Measurements from ENCODE around the gene ZFPL1.

ZFPL1 gene

DNA sequence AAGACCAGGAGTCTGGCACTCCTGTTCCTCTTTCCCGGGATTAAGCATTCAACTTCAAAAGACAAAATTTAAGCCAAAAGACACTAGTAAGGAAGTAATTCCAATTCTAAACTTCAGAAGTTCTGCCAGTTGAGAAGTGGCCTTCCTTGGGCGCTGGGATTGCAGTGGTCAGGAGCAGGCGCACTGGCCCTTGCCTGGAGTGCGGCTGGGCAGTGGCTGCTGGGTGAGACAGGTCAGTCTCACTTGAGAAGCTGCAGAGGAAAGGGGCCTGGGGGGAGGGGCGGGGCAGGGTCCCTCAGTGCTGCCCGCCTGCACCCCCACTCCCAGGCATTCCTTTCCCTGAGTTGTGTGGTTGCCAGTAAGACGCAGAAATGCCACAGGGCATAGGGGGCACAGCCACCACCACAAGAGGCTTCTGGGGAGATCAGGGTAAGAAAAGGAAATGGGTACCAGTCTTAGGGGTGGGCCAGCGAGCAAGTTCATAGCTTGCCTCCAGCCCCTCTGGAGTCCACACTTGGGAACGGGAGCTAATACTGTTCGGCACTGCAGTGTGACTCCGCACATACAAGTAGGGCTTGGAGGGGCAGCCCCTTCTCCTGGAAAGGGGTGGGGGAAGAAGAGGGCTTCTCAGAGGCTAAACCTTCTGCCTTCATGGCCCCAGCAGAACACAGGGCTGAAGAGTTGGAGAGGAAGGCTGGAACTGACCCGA lies 43.6 kb downstream of the ZFPL1 start:
- no peak for DNase-seq

GRCh38 chr11:65128182-65129145 lies 44.4 kb downstream of the ZFPL1 start:
- DNase-seq = no peak

- DNase-seq = no peak
Observed at GRCh38 chr11:65129649-65130441, 45.8 kb downstream of the ZFPL1 start.

- no peak for DNase-seq
Observed at GRCh38 chr11:65130631-65131416, 46.8 kb downstream of the ZFPL1 start.

DNA sequence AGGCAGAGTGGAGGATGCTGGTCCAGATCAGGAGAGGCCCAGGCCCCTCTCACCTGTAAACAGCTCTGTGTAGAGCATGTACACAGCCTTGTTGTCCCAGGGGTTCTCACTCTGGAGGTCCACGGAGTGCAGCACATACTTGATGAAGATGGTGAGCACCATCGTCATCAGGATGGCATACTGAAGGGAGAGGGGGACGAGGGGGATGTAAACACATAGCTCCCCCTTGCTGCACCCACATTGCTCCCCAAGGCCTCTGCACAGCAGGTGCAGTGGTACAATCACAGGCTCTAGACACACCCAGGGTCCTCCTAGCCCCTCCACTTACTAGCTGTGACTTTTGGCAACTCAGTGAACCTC lies 47.4 kb downstream of the ZFPL1 start:
- DNase-seq = no peak

DNA sequence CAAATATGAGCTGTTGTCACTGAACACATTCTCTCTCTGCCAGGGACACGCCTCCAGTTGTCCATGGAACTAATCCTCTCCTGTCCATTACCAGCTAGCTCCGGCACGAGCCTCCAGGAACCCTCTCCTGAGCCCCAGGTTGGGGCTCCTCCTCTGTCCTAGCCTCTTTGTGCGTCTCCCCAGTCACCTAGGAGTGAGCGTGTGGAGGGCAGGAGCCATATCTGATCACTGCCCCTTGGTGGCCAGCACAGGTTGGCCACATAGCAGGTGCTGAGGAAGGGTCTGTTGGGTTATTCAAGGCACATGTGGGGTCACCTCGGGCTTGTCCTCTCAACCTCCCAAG lies 47.8 kb downstream of the ZFPL1 start:
- no peak for DNase-seq

DNA sequence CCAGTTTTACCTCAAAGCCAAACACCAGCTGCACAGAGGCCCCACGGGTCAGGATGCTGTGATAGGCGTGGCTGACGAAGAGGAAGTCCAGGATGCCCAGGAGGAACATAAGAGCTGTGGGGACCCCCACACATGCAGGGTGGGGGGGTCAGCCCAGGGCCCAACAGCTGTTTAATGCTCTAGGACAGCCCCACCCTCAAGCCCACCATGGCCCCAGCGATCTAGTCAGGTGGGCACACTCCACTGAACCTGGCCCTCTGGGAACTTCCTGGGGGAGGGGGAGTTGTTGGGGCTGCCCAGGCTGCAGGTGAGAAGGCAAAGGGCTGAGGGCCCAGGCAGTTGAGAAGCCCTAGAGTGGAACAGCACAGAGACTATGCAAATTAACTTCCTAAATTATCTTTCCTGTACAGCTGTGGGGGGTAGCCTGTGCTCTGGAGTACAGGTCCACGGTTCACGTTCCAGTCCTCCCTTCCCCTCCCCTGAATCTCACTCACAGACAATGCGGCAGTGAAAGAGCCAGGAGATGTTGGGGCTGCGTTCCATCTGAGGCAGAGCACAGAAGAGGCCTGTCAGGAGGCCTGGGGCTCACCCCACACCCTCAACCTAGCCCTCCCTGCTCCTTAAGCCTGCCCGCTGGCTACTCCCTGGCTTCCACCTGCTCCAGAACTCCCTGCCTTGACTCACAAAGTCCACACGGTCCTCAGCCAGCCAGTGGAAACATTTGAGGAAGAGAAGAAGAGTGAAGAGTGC lies 48.4 kb downstream of the ZFPL1 start:
- DNase-seq = no peak

DNA sequence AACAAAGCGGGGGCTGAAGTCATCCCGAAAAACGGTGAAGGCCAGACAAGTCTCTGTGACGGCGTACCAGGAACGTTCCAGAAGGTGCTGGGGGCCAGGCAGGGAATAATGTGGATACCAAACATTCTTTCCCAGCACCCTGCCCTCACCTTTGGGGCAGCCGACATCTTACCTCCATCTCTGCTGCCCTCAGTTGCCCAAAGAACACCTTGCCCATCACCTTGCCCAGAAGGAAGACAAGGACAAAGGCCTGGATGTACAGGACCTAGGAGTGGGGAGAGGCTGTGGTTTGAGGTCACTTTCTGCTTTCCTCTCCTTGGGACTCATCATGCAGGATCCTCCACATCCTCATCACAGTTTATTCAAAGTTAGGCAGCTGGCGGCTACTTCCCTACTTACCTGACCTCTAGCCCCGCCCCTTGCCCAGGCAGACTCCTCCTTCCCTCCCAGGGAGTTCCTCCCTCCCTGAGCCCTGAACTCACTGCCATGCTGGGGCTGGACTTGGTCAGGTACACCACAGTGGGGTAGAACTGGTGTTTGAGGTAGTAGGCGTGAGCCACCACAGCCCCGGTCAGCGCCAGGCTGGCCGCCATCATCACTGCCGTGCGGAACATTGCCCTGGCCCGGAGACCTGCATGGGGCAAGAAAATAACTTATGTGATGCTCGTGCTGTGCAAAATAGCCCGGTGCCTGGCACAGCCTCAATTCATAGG lies 49.1 kb downstream of the ZFPL1 start:
- no peak for DNase-seq

GRCh38 chr11:65133724-65134123 lies 49.7 kb downstream of the ZFPL1 start:
- peak in 1 of 58 donors; percentile 17 for DNase-seq

- DNase-seq = peak; percentile 71 to 95 (median 87)
Observed at GRCh38 chr11:65134240-65134951, 50.4 kb downstream of the ZFPL1 start, which contains the start of gene SYVN1. Gene SYVN1 (minus strand): TSS chr11:65134519. CDS start chr11:65133601, 918 bp downstream.

- peak in 57 of 58 donors; percentile 54 to 93 (median 84) for DNase-seq
Observed at GRCh38 chr11:65134952-65135632, 51.1 kb downstream of the ZFPL1 start.

DNA sequence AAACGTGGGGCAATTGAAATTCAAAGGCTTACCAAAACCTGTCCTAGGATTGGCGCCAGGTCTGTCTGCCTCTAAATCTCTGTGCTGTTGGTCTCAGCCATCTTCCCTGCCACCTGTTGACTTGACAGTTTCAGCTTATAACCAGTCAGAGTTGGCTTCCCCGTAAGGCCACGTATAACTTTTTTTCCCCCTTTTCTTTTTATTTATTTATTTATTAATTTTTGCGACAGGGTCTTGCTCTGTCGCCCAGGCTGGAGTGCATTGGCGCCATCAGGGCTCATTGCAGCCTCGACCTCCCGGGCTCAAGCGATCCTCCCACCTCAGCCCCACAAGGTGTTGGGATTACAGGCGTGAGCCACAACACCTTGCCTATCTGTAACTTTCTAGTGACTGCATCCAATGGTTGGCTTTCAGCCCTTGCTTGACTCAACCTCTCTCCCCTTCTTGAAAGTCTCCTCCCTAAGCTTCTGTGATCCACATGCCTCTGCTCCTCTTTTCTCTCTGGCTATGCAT lies 51.7 kb downstream of the ZFPL1 start:
- DNase-seq = no peak

DNA sequence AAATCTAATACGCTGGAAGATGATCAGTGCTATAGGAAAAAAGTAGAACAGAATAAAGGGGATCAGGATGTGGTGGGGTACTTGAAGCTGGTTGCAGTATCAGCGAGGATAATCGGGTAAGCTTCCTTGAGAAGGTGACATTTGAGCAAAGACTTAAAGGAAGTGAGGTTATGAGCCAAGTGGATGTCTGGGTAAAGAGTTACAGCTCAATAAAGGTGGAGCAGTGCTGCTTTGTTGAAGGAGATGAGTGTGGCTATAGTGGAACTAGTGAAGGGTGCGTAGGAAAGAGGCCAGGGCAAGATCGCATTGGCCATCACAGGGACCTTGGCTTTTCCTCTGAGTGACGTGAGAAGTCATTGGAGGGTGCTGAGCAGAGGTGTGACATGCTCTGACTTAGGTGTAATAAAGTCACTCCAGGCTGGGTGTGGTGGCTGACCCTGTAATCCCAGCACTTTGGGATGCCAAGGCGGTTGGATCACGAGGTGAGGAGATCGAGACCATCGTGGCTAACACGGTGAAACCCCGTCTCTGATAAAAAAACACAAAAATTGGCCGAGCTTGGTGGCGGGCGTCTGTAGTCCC lies 52.6 kb downstream of the ZFPL1 start:
- no peak for DNase-seq

All from anterior cingulate cortex (tissue), 58 donors.